Stimulated activated CD4-positive, alpha-beta T cell treated with anti-CD3 and anti-CD28 coated beads, Interleukin-15, amount 100 ng/mL, for 1 hour (primary cell): Measurements from ENCODE around the gene MYBBP1A.

Source experiments
- DNase-seq, 2 donors: peaks; one replicate each; pipeline ENCODE4 v3.0.0-alpha.2; 2020; ENCODE audit warnings: low read depth in 1 of 2, low spot score in 1 of 2

The MYBBP1A gene

DNA sequence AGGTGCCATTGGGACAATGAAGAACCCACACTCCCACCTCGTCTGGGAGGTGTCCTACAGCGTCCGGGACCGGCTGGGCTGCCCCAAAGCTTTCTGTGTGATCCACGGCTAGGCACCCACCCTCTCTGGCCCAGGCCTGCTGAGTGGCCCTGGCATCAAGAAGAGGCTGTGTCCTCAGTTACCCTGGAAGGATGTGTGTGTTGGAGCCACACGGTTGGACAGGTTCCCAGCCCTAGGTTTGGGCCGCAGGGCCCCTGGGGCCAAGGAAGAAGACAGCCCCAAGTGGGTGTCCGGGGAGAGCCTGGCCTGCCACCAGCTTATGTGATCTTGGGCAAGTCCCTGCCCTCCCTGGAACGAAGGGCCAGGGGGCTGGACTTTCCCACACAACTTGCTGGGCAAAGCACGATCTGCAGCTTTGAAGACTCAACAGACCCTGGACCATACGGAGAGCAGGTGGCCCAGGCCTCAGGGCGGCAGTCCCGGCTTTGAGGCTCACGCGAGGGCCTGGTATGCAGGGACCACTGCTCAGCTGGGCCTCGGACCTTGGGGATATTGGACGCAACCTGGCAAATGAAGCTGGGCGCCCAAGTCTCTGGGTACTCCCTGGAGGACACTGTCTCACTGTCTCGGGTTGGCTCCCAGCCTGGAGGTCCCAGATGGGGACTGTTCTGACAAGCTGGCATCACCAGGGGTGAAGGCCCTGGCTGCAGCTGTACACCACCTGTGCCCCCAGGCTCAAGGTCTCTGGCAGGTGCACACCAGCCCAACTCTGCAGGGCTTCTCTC, 17.5 kb downstream of the MYBBP1A start:
- DNase-seq: no peak

- no peak for DNase-seq
These were observed 18.3 kb downstream of the MYBBP1A start for GRCh38 chr17:4536742-4537411.

DNA sequence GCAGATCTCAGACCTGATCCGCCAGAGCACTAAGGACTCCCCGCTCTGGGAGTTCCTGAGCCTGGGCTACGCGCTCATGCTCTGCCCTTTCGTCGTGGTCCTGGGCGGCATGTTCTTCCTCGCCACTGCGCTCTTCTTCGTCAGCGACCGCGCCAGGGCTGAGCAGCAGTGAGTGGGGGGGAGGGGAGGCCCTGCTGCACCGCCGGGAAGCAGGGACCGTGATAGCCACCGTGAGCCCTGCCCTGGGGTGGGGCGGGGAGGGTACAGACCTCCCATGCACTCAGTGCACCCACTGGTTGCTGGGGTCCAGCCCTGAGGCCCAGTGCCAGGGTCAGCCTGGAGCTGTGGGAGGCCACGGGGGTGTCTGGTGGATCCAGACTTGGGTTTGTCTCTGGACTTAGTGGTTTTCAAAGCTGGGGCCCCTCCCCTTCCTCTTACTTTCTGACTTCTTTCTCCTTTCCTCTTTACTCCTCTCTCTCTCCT, 18.9 kb downstream of the MYBBP1A start:
- DNase-seq: no peak

DNA sequence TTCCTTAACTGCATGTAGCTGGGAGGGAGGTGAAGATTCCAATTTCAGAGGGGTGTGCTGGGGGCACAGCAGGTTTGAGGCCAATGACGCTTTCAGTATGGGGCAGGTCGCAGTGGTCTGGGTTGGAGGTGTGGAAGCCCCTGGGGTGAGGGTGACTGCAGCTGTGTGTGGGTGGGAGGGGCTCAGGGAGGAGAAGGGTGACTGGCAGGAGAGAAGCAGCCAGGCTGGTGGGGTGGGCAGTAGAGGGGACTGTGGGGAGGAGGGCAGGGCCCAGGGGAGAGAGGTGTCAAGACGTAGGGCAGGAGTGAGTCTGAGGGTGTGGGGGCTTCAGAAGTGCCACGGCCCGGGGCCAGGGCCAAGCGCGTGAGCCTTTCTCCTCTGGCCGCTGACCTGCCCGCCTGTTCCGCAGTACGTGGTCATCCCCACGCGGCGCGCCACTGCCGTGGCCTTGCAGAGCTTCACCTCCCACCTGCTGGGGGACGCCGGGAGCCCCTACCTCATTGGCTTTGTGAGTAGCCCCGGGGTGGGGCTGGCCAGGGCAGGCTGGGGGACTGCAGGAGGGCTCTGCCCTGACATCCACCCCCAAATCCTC, 19.4 kb downstream of the MYBBP1A start:
- no peak for DNase-seq

DNA sequence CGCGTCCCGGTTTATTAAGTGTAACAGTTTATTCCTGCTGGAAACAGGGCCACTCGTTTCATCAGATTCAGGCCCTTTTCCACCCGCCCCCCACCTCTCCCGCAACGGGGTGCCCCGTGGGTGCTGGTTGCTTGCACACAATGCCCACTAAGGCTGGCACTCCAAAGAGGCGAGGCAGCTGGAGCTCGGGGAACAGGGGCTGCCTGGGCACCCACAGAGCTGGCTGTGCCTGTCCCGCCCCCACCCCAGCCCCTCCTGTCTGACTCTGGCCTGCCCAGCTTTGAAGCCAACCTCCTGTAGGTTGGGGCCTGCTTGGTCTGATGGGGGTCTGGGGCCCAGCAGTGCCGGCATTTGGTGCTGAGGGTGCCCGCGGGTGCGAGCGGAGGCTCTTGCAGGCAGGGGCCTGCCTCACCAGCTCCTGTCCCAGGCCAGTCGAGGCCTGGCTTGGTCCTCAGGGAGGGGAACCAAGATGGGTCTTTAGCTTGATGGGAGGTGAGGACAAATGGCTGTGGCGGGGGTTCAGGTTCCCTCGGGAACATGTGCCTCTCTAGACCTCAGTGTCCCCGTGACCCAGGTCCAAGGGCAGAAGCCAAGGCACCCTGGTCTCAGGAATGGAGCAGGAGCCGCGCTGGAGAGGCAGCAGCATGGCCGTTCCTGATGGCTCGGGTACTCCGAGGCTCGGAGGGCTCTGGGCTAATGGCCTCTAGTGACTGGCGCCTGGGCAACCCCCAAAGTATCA, 20.1 kb downstream of the MYBBP1A start:
- no peak for DNase-seq

- no peak for DNase-seq
These were observed 20.7 kb downstream of the MYBBP1A start for GRCh38 chr17:4534515-4534914.

DNA sequence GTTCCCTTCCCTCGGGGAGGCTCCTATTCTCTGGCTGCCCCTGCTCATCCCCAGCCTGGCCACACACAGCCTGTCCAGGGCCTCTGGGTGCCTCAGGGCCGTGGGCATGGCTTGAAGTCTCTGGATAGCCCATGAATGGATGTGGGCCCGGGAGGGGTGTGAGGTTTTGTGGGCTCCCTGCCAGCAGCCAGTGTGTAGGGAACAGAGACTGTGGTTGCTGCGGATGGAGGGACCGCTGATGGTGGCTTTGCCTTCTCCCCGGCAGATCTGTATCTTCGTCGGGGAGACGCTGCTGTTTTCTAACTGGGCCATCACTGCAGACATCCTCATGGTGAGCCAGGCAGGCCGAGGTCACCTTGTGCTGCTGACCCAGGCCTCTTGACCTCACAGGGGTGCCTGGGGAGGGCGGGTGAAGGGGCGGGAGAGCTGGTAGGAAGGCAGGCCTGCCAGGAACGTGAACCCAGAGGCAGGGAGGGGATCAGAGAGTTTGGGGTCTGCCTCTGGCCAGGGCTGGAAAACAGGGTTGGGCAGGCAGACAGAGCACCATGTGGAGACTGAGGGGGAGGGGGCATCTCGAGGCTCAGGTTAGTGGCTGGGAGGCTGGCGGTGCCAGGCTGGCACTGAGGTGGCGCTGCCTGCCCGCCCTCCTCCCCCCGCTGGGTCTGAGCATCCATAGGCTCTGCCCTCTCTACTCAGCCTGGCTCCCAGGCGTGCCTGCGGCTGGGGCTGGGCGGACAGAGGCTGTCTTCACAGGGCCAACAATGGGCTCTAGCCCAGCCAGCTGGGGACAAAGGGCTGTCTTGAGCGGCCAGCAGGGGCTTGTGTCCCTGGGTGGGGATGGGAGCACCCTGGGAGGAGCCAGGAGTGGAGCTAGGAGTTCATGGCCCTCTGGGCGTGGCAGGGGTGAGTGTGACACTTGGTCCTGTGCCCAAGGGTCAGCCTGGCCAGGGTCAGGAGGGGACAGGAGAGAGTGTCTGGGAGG, 21.4 kb downstream of the MYBBP1A start:
- DNase-seq: no peak

- DNase-seq: no peak
These were observed 22.2 kb downstream of the MYBBP1A start for GRCh38 chr17:4532860-4533522.

- no peak for DNase-seq
These were observed 23.0 kb downstream of the MYBBP1A start for GRCh38 chr17:4531988-4532736.

- DNase-seq: no peak
These were observed 24.1 kb downstream of the MYBBP1A start for GRCh38 chr17:4530799-4531730.

DNA sequence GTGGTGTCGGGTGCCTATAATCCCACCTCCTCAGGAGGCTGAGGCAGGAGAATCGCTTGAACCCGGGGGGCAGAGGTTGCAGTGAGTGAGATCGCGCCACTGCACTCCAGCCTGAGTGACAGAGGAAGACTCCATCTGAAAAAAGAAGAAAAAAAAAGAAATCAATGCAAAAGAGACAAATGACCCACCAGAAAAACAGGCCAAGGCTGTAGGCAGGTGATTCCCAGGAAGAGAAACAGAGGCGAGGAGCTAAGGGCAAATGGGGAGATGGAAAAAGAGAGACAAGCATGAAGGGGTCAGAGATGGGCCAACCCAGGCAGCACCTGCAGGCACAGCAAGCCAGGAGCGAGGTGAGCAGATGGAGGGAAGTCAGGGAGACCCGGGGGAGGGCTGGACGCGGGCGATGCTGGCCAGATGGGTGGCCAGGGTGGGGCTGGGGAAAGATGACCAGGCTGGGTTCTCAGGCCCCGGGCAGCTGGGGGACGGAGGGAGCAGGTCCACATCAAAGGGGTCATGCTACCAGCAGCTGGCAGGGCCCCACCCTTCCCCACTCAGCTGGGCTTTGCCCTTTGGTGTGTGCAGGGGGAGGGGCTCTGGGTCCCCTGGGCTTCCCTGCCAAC, 25.5 kb downstream of the MYBBP1A start:
- DNase-seq: no peak

DNA sequence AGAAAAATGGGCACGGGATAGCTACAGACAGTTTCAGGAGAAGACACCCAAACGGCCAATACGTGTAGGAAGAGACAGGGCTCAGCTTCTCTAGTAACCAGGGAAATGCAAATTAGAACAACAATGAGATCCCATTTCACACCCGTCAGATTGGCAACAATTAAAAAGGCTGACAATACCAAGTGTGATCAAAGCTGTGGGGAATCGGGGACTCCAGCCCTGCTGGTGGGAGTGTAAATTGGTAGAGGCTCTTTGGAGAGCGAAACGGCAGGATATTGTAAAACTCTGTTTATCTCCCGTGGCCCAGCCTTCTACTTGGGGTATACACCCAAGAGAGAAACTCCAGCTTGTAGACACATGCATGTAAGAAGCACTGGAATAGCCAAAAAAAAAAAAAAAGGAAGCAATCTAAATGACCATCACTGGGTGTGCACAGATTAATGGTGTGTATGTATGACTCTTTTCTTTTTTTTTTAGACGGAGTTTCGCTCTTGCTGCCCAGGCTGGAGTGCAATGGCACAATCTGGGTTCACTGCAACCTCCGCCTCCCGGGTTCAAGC, 27.5 kb downstream of the MYBBP1A start:
- no peak for DNase-seq

DNA sequence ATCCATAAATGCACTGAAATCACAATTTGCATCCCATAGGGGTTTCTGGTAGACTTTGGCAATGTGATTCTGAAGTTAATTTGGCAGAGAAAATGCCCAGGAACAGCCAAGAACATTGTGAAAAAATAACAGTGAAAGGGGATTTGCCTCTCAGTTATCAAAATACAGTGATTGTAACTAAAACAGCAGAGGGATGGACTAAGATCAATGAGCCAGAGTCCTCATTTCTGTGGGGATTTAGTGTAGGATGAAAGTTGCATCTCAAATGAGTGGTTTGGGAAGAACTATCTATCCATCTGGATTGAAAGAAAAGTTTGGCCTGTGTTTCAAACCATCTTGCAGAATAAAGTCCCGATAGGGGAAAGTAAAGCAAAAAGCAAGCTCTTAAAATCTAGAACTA, 28.1 kb downstream of the MYBBP1A start:
- DNase-seq: no peak

DNA sequence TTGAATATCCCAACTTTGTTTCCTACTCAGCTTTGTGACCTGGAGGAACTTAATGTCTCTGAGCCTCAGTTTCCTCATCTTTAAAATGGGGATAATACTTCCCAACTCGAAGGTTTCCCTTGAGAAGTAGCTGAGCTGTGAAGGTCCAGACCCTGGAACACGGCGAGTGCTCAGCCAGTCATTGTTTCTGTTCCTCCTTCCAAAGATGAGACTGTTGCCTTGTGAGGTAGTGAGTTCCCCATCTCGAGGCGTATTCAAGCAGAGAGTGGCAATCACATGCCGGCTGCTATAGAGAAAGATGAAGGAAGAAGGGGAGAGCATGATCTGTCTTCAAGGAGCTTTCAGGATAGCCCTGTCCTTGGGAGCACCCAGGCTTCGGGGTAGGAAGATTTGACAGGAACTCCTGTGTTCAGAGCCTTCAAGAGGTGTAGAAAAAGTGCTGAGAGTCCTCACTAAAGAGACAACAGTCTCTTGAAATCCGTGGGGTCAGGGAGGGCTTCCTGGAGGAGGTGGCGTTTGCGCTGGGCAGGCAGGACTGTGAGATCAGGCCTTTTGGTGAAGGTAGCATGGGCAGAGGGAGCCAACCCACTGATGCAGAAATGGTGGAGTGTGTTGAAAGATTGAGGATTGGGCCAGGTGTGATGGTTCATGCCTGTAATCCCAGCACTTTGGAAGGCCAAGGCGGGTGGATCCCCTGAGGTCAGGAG, 29.3 kb downstream of the MYBBP1A start:
- DNase-seq: no peak

DNA sequence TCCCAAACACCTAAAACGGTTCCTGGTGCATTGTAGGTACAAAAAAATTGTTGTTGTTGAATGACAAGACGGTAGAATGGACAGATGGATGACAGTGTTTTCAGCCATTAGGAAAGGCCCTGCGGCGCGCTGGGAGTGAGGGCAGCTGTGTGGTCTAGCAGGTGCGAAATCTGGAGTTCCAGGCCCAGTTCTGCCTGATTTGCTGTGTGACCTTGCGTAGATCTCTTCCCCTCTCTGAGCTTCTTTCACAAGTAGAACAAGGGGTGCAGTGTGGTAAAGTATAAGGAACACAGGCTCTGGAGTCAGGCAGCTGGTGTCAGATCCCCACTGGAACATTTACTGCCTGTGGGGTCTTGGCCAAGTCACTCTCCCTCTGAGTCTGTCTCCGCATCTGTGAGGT, 31.2 kb downstream of the MYBBP1A start:
- DNase-seq: no peak

DNA sequence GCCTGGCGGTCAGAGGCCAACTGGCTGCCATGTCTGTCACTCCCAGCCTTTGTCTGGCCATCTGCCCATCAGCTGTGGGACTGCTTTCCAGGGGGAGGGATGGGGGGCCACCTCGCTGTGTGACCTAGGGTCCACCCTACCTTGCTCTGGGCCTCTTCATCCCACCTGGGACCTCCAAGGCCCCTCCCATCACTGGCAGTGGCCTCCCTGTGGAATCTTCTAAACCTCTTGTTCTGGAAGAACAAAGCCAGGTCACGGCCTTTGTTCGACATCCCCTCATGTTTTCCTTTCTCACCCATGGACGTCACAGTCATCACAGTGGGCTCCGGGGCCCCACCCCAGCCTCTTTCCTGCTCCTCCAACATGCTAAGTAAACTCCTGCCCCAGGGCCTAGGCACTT, 32.5 kb downstream of the MYBBP1A start:
- no peak for DNase-seq
